Measurements from ENCODE around the gene MUC15.

DNA sequence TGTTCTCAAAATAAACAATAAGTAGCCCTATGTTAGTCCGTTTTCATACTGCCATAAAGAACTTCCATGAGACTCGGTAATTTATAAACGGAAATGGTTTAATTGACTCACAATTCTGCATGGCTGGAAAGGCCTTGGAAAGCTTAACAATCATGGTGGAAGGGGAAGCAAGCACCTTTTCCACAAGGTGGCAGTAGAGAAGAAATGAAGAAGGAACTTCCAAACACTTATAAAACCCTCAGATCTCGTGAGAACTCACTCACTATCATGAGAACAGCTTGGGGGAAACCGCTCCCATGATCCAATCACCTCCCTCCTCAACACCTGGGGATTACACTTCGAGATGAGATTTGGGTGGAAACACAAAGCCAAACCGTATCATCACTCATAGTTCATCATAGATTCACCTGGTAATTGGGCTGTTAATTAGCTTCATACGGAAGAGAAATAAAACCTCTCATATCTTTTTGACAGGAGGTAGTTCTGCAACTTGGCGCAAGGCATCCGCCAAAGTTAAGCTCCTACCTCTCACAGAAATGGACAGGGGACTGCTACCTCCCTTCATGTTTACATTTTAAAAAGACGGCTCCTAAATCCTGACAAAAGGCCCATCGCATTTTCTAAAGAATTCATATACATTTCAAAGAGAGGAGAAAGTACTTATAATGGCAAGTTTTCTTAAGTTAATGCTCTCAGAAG lies 49.0 kb downstream of the MUC15 start:
- TF ChIP-seq CTCF (IDR thresholded peaks at IDR 0.05) (no peak), POLR2A (IDR thresholded peaks at IDR 0.05) (no peak)
